Endodermal cell (in vitro differentiated cells): Measurements from ENCODE around the gene BTF3. TPM values are rescaled to one million over a fixed set of nuclear protein-coding genes. Genes with fewer than 3 reads are reported as not detected.

Experiments used
- DNase-seq: peaks from one replicate; pipeline ENCODE4 v3.0.0-alpha.2; 2017
- H3K27ac ChIP-seq: 2 replicates; pipeline ENCODE4 v1.5.1; 2013; ENCODE audit warnings: mild to moderate bottlenecking, low read depth, low read length, moderate library complexity
- H3K27me3 ChIP-seq: 2 replicates; pipeline ENCODE4 v1.6.1; 2013; ENCODE audit warnings: mild to moderate bottlenecking, low read length, moderate library complexity; ENCODE audit not compliant: insufficient read depth, control insufficient read depth, poor library complexity, severe bottlenecking
- H3K36me3 ChIP-seq: 2 replicates; pipeline ENCODE4 v1.7.0; 2013; ENCODE audit warnings: mild to moderate bottlenecking, low read length, moderate library complexity; ENCODE audit not compliant: control insufficient read depth, insufficient read depth
- H3K4me1 ChIP-seq: one replicate; pipeline ENCODE4 v1.7.0; 2013; ENCODE audit warnings: low read length; ENCODE audit not compliant: control insufficient read depth, insufficient read depth
- H3K4me3 ChIP-seq: 2 replicates; pipeline ENCODE4 v1.5.1; 2013; ENCODE audit warnings: mild to moderate bottlenecking, low read length, moderate library complexity
- H3K9ac ChIP-seq: 2 replicates; pipeline ENCODE4 v1.6.1; 2013; ENCODE audit warnings: mild to moderate bottlenecking, low read length, moderate library complexity; ENCODE audit not compliant: poor library complexity, severe bottlenecking; ENCODE audit errors: extremely low read depth
- H3K9me3 ChIP-seq: 2 replicates; pipeline ENCODE4 v1.6.1; 2013; ENCODE audit warnings: mild to moderate bottlenecking, low read length, moderate library complexity; ENCODE audit not compliant: control insufficient read depth
- H3K27ac Mint-ChIP-seq: 2 replicates; pipeline ENCODE4 v1.8.0; 2020; ENCODE audit warnings: mixed read lengths
- H3K27me3 Mint-ChIP-seq: 2 replicates; pipeline ENCODE4 v1.8.0; 2021; ENCODE audit warnings: mild to moderate bottlenecking, mixed read lengths; ENCODE audit not compliant: insufficient read depth
- H3K36me3 Mint-ChIP-seq: 2 replicates; pipeline ENCODE4 v1.8.0; 2020; ENCODE audit warnings: low read depth, mixed read lengths
- H3K4me1 Mint-ChIP-seq: 2 replicates; pipeline ENCODE4 v1.8.0; 2020; ENCODE audit warnings: mixed read lengths
- H3K4me3 Mint-ChIP-seq: 2 replicates; pipeline ENCODE4 v1.8.0; 2020; ENCODE audit warnings: mild to moderate bottlenecking, moderate library complexity, mixed read lengths
- H3K9me3 Mint-ChIP-seq: 2 replicates; pipeline ENCODE4 v1.8.0; 2020; ENCODE audit warnings: mild to moderate bottlenecking, mixed read lengths
- WGBS, 2 experiments: methylation state at CpG; one replicate each; pipeline versions ENCODE4 v1.1.5 to v1.1.7; 2013; ENCODE audit warnings: missing lambda C conversion rate in 2 of 2, mixed read lengths in 1 of 2; ENCODE audit not compliant: insufficient coverage in 1 of 2, insufficient read length in 1 of 2; 5-methylcytosine and 5-hydroxymethylcytosine counted together
- total RNA-seq, 2 donors: library from RNA; stranded (reverse); fragmentation: NEBNext Ultra II Directional in 1 of 2; extraction: Animal tissue kit (Norgen Biotek cat#: 25700) in 1 of 2; gene quantifications; 2 replicates in 1 of 2; 3 replicates in 1 of 2; pipeline ENCODE4 v1.2.1, GENCODE V29; 2021
- TF ChIP-seq, protein P1 (sequence below): fragments of 200-600 bp; sonication (generic); conservative IDR thresholded peaks from 2 replicates; pipeline ENCODE4 v1.5.0; 2021; ENCODE audit warnings: antibody characterized with exemption, mild to moderate bottlenecking

The BTF3 gene
- total RNA-seq, 2 donors from 2014 or later = 671 to 739 TPM

DNA sequence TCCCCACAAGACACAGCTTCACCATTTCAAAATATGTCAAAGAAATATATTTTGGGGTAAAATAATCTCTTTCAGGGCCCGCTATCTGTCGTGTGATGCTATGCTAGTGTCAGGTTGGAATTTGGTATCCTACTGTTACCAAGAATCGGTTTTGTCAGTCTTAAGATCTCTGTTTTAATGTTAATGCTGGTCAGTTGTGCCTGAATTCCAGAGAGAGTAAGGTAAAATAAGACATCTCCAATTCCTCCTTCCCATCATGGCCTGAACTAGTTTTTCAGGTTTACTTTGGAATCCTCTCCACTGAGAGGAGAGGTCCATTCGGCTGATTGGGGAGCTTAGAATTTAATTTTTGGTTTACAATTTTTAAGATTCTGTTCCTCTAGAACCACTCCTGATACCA lies 10.4 kb upstream of the BTF3 start:
- Mint-ChIP-seq H3K4me3 (no peak overlapping the region), H3K27me3 (peaks cover 4% of the 10 kb centered on the region), H3K9me3 (no peaks in the 10 kb centered on the region), H3K36me3 (no peaks in the 10 kb centered on the region), H3K27ac (peak overlapping the region; percentile 82), H3K4me1 (peaks cover 43% of the 10 kb centered on the region)
- Histone ChIP-seq H3K4me1 (peaks cover 5% of the 10 kb centered on the region), H3K36me3 (no peaks in the 10 kb centered on the region), H3K9ac (no peak overlapping the region), H3K27me3 (no peaks in the 10 kb centered on the region), H3K27ac (no peak overlapping the region), H3K9me3 (no peaks in the 10 kb centered on the region), H3K4me3 (no peak overlapping the region)
- TF ChIP-seq, protein P1, sequence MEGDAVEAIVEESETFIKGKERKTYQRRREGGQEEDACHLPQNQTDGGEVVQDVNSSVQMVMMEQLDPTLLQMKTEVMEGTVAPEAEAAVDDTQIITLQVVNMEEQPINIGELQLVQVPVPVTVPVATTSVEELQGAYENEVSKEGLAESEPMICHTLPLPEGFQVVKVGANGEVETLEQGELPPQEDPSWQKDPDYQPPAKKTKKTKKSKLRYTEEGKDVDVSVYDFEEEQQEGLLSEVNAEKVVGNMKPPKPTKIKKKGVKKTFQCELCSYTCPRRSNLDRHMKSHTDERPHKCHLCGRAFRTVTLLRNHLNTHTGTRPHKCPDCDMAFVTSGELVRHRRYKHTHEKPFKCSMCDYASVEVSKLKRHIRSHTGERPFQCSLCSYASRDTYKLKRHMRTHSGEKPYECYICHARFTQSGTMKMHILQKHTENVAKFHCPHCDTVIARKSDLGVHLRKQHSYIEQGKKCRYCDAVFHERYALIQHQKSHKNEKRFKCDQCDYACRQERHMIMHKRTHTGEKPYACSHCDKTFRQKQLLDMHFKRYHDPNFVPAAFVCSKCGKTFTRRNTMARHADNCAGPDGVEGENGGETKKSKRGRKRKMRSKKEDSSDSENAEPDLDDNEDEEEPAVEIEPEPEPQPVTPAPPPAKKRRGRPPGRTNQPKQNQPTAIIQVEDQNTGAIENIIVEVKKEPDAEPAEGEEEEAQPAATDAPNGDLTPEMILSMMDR = no peak
- WGBS, 2 experiments = 42 to 65% methylated on average over 2 to 4 of the region's 4 CpGs
- DNase-seq = no peak

DNA sequence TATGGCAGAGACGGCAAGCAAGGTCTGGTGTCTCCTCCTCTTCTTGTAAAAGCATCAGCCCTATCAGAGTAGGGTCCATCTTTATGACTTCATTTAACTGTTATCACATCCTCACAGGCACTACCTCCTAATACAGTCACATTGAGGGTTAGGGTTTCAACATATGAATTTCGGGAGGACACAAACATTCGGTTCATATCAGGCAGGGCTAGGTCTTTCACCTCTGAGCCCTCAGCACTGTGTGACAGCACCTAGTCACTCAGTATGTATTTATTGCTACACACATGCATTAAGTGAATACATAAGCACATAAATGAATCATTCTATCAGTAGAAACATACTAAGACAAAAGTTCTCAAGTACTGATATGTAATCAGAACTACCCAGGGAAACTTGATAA lies 9.4 kb upstream of the BTF3 start:
- Histone ChIP-seq H3K27me3 (no peaks in the 10 kb centered on the region), H3K4me3 (no peak overlapping the region), H3K27ac (no peak overlapping the region), H3K4me1 (peaks cover under 1% of the 10 kb centered on the region), H3K36me3 (no peaks in the 10 kb centered on the region), H3K9ac (no peak overlapping the region), H3K9me3 (no peaks in the 10 kb centered on the region)
- 97% methylated on average over 3 of the region's 3 CpGs for WGBS, 2 experiments
- TF ChIP-seq, protein P1 = no peak
- no peak overlapping the region for H3K4me3 Mint-ChIP-seq
- H3K9me3 Mint-ChIP-seq = no peaks in the 10 kb centered on the region
- H3K27me3 Mint-ChIP-seq = peaks cover 9% of the 10 kb centered on the region
- H3K27ac Mint-ChIP-seq = no peak overlapping the region
- peaks cover 44% of the 10 kb centered on the region for H3K4me1 Mint-ChIP-seq
- DNase-seq = no peak
- no peaks in the 10 kb centered on the region for H3K36me3 Mint-ChIP-seq

GRCh38 chr5:73490088-73490487 lies 8.2 kb upstream of the BTF3 start:
- Mint-ChIP-seq H3K27ac (no peak overlapping the region), H3K36me3 (no peaks in the 10 kb centered on the region), H3K27me3 (peaks cover 12% of the 10 kb centered on the region), H3K4me3 (no peak overlapping the region), H3K4me1 (peaks cover 47% of the 10 kb centered on the region), H3K9me3 (no peaks in the 10 kb centered on the region)
- Histone ChIP-seq H3K9me3 (no peaks in the 10 kb centered on the region), H3K4me1 (peaks cover 5% of the 10 kb centered on the region), H3K9ac (no peak overlapping the region), H3K27ac (no peak overlapping the region), H3K27me3 (no peaks in the 10 kb centered on the region), H3K4me3 (no peak overlapping the region), H3K36me3 (no peaks in the 10 kb centered on the region)
- TF ChIP-seq, protein P1 = no peak
- 94% methylated on average over 2 of the region's 2 CpGs; no CpG with 5 or more reads in 1 of the 2 experiments for WGBS, 2 experiments
- no peak for DNase-seq
